HCT116 (cell line): Measurements from ENCODE around the gene SPSB3. TPM values are rescaled to one million over a fixed set of nuclear protein-coding genes. Genes with fewer than 3 reads are reported as not detected.
A peak's percentile ranks its signal among the peaks of the same experiment; 100 is the strongest.

Source experiments
- ATAC-seq: fragments of 200-7000 bp; cut with Tn5 transposase; 2 replicates; pipeline ENCODE4 v1.9.1; 2020; ENCODE audit warnings: mild to moderate bottlenecking, moderate library complexity
- BruUV-seq: library from RNA; stranded (reverse); fragments of 400-500 nt; replicated peaks from 2 replicates; lab custom pipeline; 2021; lab: Mats Ljungman, UMichigan
- CTCF ChIA-PET: fragments of 300-600 bp; sonication (Branson Sonifier 250); formaldehyde crosslinking; loops from one replicate; lab custom pipeline; 2021; ENCODE audit warnings: antibody characterized with exemption; lab: Charles Lee
- POLR2A ChIA-PET: fragments of 300-600, 350-600 bp; sonication (Branson Sonifier 250); formaldehyde crosslinking; loops from one replicate; lab custom pipeline; 2021; ENCODE audit warnings: antibody characterized with exemption; lab: Charles Lee
- RAD21 ChIA-PET, 2 experiments: fragments of 300-600 bp; sonication (Branson Sonifier 250); formaldehyde crosslinking; loops; one replicate each; lab custom pipeline; 2023; ENCODE audit warnings: low total read pairs in 2 of 2; ENCODE audit not compliant: uncharacterized antibody in 2 of 2, unreplicated experiment in 2 of 2, low non-redundant PET in 1 of 2; lab: Charles Lee
- DNase-seq: peaks from one replicate; pipeline ENCODE4 v3.0.0-alpha.2; 2010; ENCODE audit warnings: low read depth, low spot score
- H2AFZ ChIP-seq: fragments of 200-600 bp; shearing (Covaris generic), sonication (generic); 2 replicates; pipeline ENCODE4 v1.6.1; 2017; ENCODE audit warnings: low read depth, mixed run types, mixed read lengths, antibody characterized with exemption, low read length; ENCODE audit not compliant: poor library complexity, severe bottlenecking
- H3K27ac ChIP-seq: 2 replicates; pipeline ENCODE4 v1.5.1; 2012; ENCODE audit warnings: low read depth, low read length
- H3K27me3 ChIP-seq: fragments of 200-600 bp; sonication (generic); 2 replicates; pipeline ENCODE4 v1.6.1; 2016; ENCODE audit warnings: mixed run types, low read length, mixed read lengths; ENCODE audit not compliant: insufficient read depth
- H3K36me3 ChIP-seq, 2 experiments: fragments of 200-500 bp in 1 of 2; fragments of 200-600 bp in 1 of 2; sonication (Bioruptor generic) in 1 of 2; sonication (generic) in 1 of 2; 2 replicates each; pipeline versions ENCODE4 v1.5.1 to v1.6.1; 2014 to 2016; ENCODE audit warnings: low read length in 2 of 2, inconsistent platforms in 1 of 2, mixed read lengths in 1 of 2, mixed run types in 1 of 2; ENCODE audit not compliant: insufficient read depth in 2 of 2, control insufficient read depth in 1 of 2
- H3K4me1 ChIP-seq, 2 experiments: fragments of 200-600 bp in 1 of 2; sonication (generic) in 1 of 2; 2 replicates each; pipeline versions ENCODE4 v1.5.1 to v1.6.1; 2012 to 2017; ENCODE audit warnings: low read length in 2 of 2, inconsistent platforms in 1 of 2, mild to moderate bottlenecking in 1 of 2, mixed read lengths in 1 of 2, mixed run types in 1 of 2, moderate library complexity in 1 of 2; ENCODE audit not compliant: insufficient read depth in 2 of 2, control insufficient read depth in 1 of 2
- H3K4me2 ChIP-seq: fragments of 200-600 bp; sonication (generic); 2 replicates; pipeline ENCODE4 v1.6.1; 2017; ENCODE audit warnings: mixed run types, low read length, mixed read lengths
- H3K4me3 ChIP-seq, 2 experiments: fragments of 200-600 bp in 1 of 2; sonication (generic) in 1 of 2; replicated peaks in 1 of 2; 2 replicates each; pipeline ENCODE4 v1.5.1; 2011 to 2016; ENCODE audit warnings: low read length in 2 of 2, control low read depth in 1 of 2, low read depth in 1 of 2, mild to moderate bottlenecking in 1 of 2, mixed read lengths in 1 of 2, mixed run types in 1 of 2
- H3K79me2 ChIP-seq: fragments of 200-600 bp; sonication (generic); 2 replicates; pipeline ENCODE4 v1.6.1; 2017; ENCODE audit warnings: mild to moderate bottlenecking, mixed run types, low read length, moderate library complexity, mixed read lengths; ENCODE audit not compliant: insufficient read depth
- H3K9ac ChIP-seq: fragments of 200-600 bp; sonication (generic); 2 replicates; pipeline ENCODE4 v1.6.1; 2016; ENCODE audit warnings: low read length, mixed read lengths
- H3K9me2 ChIP-seq: fragments of 200-600 bp; sonication (generic), shearing (Covaris generic); 2 replicates; pipeline ENCODE4 v1.6.1; 2017; ENCODE audit warnings: mixed run types, mild to moderate bottlenecking, moderate library complexity; ENCODE audit not compliant: insufficient read depth
- H3K9me3 ChIP-seq, 2 experiments: fragments of 200-500 bp in 1 of 2; fragments of 200-600 bp in 1 of 2; sonication (Bioruptor generic) in 1 of 2; sonication (generic) in 1 of 2; 2 replicates each; pipeline ENCODE4 v1.6.1; 2014 to 2017; ENCODE audit warnings: low read length in 2 of 2, mixed read lengths in 2 of 2, inconsistent platforms in 1 of 2, low read depth in 1 of 2, mild to moderate bottlenecking in 1 of 2, mixed run types in 1 of 2, moderate library complexity in 1 of 2; ENCODE audit not compliant: control insufficient read depth in 1 of 2, insufficient read depth in 1 of 2
- H4K20me1 ChIP-seq: fragments of 200-600 bp; sonication (generic), shearing (Covaris generic); 2 replicates; pipeline ENCODE4 v1.6.1; 2017; ENCODE audit warnings: mixed run types, mild to moderate bottlenecking, moderate library complexity; ENCODE audit not compliant: insufficient read depth
- EGR1 ChIP-seq: IDR thresholded peaks from 2 replicates; pipeline ENCODE4 v1.6.1; 2012; ENCODE audit warnings: low read depth
- EZH2phosphoT487 ChIP-seq: fragments of 200-600 bp; IDR thresholded peaks from 2 replicates; pipeline ENCODE4 v1.6.1; 2018; ENCODE audit warnings: antibody characterized with exemption, borderline replicate concordance
- POLR2AphosphoS5 ChIP-seq: IDR thresholded peaks from 2 replicates; pipeline ENCODE4 v1.6.1; 2011; ENCODE audit warnings: mild to moderate bottlenecking, low read depth, low read length, moderate library complexity
- RAD21 ChIP-seq: IDR thresholded peaks from 2 replicates; pipeline ENCODE4 v1.6.1; 2012; ENCODE audit warnings: low read depth, mild to moderate bottlenecking
- YY1 ChIP-seq: IDR thresholded peaks from 2 replicates; pipeline ENCODE4 v1.6.1; 2011; ENCODE audit warnings: low read length, low read depth, moderate library complexity, mild to moderate bottlenecking; ENCODE audit not compliant: insufficient replicate concordance; ENCODE audit errors: extremely low read depth
- intact Hi-C: fragments of 100-400 bp; cut with micrococcal nuclease; formaldehyde crosslinking; loops from 2 replicates; pipeline ENCODE4 v1.10.0; 2022
- total RNA-seq: library from RNA; stranded (reverse); gene quantifications from one replicate; pipeline ENCODE4 v1.2.1, GENCODE V29; 2021; ENCODE audit not compliant: unreplicated experiment
- TF ChIP-seq, protein P1 (sequence below): IDR thresholded peaks from 2 replicates; pipeline ENCODE4 v1.6.1; 2012
- TF ChIP-seq, protein P2 (sequence below), 3 experiments: fragments of 200-600 bp in 1 of 3; sonication (generic) in 1 of 3; IDR thresholded peaks in 2 of 3; conservative IDR thresholded peaks in 1 of 3; 2 replicates each; pipeline ENCODE4 v1.5.1; 2012 to 2017; ENCODE audit warnings: low read depth in 2 of 3, low read length in 2 of 3, antibody characterized with exemption in 1 of 3, borderline replicate concordance in 1 of 3, control low read depth in 1 of 3, mild to moderate bottlenecking in 1 of 3, mixed read lengths in 1 of 3, mixed run types in 1 of 3, moderate library complexity in 1 of 3; ENCODE audit not compliant: insufficient read depth in 1 of 3

SPSB3 gene
- total RNA-seq, 1 experiment from 2014 or later: 31.6 TPM

DNA sequence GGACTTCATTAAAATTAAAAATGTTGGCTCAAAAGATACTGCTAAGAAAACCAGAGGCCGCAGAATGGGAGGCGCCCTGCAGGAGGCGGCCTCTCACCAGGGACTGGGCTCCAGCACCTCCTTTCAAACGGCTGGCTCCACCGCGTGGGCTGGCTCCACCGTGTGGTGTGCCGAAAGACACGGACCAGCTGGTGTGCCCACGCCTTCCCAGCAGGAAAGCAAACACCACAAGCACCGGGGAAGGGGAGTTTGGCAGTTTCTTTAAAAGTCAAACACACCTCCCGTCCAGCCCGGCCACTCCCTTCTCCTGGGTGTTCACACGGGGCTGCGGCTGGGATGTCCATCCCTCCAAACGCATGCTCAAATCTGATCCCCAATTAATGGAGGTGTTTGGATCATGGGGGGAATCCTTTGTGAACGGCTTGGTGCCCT, 30.4 kb upstream of the SPSB3 start:
- TF ChIP-seq RAD21 (peak; percentile 87), POLR2AphosphoS5 (0 out of 2 replicates have a peak, but pooled peaks have one; percentile 21), YY1 (no peak), EGR1 (peak; percentile 81), EZH2phosphoT487 (no peak)
- TF ChIP-seq, protein P1, sequence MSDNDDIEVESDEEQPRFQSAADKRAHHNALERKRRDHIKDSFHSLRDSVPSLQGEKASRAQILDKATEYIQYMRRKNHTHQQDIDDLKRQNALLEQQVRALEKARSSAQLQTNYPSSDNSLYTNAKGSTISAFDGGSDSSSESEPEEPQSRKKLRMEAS: peak; percentile 65; the same call in 1 of the 2 replicates
- TF ChIP-seq, protein P2, sequence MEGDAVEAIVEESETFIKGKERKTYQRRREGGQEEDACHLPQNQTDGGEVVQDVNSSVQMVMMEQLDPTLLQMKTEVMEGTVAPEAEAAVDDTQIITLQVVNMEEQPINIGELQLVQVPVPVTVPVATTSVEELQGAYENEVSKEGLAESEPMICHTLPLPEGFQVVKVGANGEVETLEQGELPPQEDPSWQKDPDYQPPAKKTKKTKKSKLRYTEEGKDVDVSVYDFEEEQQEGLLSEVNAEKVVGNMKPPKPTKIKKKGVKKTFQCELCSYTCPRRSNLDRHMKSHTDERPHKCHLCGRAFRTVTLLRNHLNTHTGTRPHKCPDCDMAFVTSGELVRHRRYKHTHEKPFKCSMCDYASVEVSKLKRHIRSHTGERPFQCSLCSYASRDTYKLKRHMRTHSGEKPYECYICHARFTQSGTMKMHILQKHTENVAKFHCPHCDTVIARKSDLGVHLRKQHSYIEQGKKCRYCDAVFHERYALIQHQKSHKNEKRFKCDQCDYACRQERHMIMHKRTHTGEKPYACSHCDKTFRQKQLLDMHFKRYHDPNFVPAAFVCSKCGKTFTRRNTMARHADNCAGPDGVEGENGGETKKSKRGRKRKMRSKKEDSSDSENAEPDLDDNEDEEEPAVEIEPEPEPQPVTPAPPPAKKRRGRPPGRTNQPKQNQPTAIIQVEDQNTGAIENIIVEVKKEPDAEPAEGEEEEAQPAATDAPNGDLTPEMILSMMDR (IDR thresholded peaks at IDR 0.05 in 2 of 3, conservative IDR thresholded peaks at IDR 0.05 in 1 of 3; ENCODE audit: borderline replicate concordance in 1 of 3, insufficient read depth in 1 of 3, low read depth in 2 of 3, low read length in 2 of 3): peak; percentile 71 to 98 (median 80)
- Histone ChIP-seq H4K20me1 (no peaks in the 10 kb centered on the region), H3K36me3 (0 out of 4 replicates have a peak, but pooled peaks cover 2 to 5% of the 10 kb centered on the region in 2 experiments), H3K27me3 (no peaks in the 10 kb centered on the region), H3K4me2 (peak overlapping the region; percentile 49), H2AFZ (no peak overlapping the region), H3K9me2 (no peaks in the 10 kb centered on the region), H3K4me1 (peaks cover 6 to 10% of the 10 kb centered on the region in 2 experiments; a peak in 3 of 4 replicates), H3K9me3 (no peaks in the 10 kb centered on the region), H3K27ac (no peak overlapping the region), H3K9ac (no peak overlapping the region; the same call in 1 of the 2 replicates), H3K4me3 (no peak overlapping the region), H3K79me2 (no peaks in the 10 kb centered on the region)
- no TSS peak for BruUV-seq
- RAD21 ChIA-PET: no interaction called here
- ATAC-seq (peak; percentile 95), DNase-seq (peak; percentile 47)
- CTCF ChIA-PET: interaction anchor here (0.6 to 1.3 kb wide), 3 partner anchors 12 to 137 kb away, joined by 3 to 4 read pairs (median 3); partner anchors contain the start of genes FAHD1 and HAGH
- POLR2A ChIA-PET: no interaction called here
- intact Hi-C loops: no loop called here
